Ishikawa (cell line): ENCODE results near the gene ATF2.

ENCODE experiments used
- CREB1 ChIP-seq: IDR thresholded peaks from 2 replicates; pipeline ENCODE4 v1.6.1; 2012; ENCODE audit warnings: low read depth
- EGR1 ChIP-seq: IDR thresholded peaks from 2 replicates; pipeline ENCODE4 v1.6.1; 2012
- EP300 ChIP-seq: IDR thresholded peaks from 2 replicates; pipeline ENCODE4 v1.6.1; 2012; ENCODE audit warnings: borderline replicate concordance
- RAD21 ChIP-seq: IDR thresholded peaks from 2 replicates; pipeline ENCODE4 v1.6.1; 2012; ENCODE audit warnings: low read depth
- TAF1 ChIP-seq: IDR thresholded peaks from 2 replicates; pipeline ENCODE4 v1.6.1; 2012; ENCODE audit warnings: low read depth, mild to moderate bottlenecking
- TF ChIP-seq, protein P1 (sequence below): IDR thresholded peaks from 2 replicates; pipeline ENCODE4 v1.6.1; 2012
- TF ChIP-seq, protein P2 (sequence below): IDR thresholded peaks from 2 replicates; pipeline ENCODE4 v1.6.1; 2012; ENCODE audit warnings: low read depth, mild to moderate bottlenecking
- TF ChIP-seq, protein P3 (sequence below): IDR thresholded peaks from 2 replicates; pipeline ENCODE4 v1.6.1; 2012

DNA sequence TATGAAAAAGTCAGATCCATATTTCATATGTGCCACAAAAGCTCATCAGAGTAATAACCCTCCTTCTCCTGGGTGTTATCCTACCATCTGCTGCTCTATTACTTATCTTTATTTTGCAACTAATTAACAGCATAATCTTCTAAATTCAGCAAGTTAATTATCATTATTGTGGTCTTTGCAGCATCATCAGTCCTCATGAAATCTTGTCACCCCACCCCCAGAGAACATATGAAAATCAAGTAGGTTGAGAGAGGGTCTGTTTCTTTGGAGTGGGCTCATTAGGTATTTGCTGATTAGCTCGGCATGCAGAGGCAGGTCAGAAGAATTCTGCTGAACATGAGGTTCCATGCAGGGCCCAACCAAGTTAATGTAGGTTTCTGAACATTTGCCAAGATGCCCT lies 64.8 kb downstream of the ATF2 start:
- TF ChIP-seq CREB1 (no peak), RAD21 (no peak), TAF1 (no peak), EP300 (no peak), EGR1 (no peak)
- TF ChIP-seq, protein P1, sequence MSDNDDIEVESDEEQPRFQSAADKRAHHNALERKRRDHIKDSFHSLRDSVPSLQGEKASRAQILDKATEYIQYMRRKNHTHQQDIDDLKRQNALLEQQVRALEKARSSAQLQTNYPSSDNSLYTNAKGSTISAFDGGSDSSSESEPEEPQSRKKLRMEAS, result no peak
- TF ChIP-seq, protein P2, sequence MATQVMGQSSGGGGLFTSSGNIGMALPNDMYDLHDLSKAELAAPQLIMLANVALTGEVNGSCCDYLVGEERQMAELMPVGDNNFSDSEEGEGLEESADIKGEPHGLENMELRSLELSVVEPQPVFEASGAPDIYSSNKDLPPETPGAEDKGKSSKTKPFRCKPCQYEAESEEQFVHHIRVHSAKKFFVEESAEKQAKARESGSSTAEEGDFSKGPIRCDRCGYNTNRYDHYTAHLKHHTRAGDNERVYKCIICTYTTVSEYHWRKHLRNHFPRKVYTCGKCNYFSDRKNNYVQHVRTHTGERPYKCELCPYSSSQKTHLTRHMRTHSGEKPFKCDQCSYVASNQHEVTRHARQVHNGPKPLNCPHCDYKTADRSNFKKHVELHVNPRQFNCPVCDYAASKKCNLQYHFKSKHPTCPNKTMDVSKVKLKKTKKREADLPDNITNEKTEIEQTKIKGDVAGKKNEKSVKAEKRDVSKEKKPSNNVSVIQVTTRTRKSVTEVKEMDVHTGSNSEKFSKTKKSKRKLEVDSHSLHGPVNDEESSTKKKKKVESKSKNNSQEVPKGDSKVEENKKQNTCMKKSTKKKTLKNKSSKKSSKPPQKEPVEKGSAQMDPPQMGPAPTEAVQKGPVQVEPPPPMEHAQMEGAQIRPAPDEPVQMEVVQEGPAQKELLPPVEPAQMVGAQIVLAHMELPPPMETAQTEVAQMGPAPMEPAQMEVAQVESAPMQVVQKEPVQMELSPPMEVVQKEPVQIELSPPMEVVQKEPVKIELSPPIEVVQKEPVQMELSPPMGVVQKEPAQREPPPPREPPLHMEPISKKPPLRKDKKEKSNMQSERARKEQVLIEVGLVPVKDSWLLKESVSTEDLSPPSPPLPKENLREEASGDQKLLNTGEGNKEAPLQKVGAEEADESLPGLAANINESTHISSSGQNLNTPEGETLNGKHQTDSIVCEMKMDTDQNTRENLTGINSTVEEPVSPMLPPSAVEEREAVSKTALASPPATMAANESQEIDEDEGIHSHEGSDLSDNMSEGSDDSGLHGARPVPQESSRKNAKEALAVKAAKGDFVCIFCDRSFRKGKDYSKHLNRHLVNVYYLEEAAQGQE, result no peak
- TF ChIP-seq, protein P3, sequence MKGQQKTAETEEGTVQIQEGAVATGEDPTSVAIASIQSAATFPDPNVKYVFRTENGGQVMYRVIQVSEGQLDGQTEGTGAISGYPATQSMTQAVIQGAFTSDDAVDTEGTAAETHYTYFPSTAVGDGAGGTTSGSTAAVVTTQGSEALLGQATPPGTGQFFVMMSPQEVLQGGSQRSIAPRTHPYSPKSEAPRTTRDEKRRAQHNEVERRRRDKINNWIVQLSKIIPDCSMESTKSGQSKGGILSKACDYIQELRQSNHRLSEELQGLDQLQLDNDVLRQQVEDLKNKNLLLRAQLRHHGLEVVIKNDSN, result no peak
